ENCODE data around the gene VAT1.

DNA sequence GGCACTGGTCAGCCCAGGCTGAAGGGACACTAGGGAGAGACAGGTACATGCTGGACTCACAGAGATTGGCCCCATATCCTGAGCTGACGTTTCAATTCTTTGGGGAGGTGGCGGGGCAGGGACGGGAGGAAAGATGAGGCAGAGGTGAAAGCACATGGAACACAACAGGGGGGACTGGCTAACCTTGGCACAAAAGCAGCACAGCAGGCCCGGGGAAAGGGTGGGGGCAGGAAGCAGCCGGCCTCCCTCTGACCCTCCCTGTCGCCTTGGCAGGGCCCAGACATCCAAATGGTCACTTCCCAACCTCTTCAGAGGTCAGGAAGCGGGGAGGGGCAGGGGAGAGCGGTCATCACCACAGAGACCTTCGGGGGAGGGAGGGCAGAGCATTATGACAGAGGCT lies 6.6 kb downstream of the VAT1 start:
- no peak for TF ChIP-seq POLR2A (IDR thresholded peaks at IDR 0.05; ENCODE audit: low read length)
- no peak for TF ChIP-seq GATA1 (IDR thresholded peaks at IDR 0.05; ENCODE audit: low read depth, low read length)

Measured in erythroblast (primary cell).